DND-41 (cell line): ENCODE results near the gene TXNDC2.

Experiments used
- EZH2 ChIP-seq: IDR thresholded peaks from 3 replicates; pipeline ENCODE4 v1.6.1; 2012; ENCODE audit warnings: borderline replicate concordance, low read depth, mild to moderate bottlenecking, moderate library complexity, low read length, inconsistent platforms; ENCODE audit not compliant: severe bottlenecking
- TF ChIP-seq, protein P1 (sequence below): IDR thresholded peaks from 2 replicates; pipeline ENCODE4 v1.5.1; 2012; ENCODE audit warnings: borderline replicate concordance, low read length, moderate library complexity, mild to moderate bottlenecking; ENCODE audit not compliant: poor library complexity, severe bottlenecking; ENCODE audit errors: extremely low read depth

DNA sequence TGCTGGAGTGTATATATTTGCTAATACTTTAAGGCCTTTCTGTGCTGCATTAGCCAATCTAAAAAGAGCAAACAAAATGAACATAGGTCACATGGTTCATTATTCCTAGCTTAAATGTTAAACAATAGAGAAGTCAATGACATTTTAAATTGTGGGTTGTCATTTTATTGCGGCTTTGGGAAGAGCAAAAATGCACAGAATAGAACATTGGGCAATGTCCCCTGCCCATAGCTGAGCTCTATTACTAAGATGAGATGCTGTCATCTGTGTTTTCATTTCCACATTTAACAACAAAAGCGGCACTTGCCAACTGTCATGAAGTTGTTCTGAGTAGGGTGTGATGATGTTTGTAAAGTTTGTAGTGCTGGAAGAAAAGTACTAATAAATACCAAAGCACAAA is 24.9 kb downstream of the TXNDC2 start:
- TF ChIP-seq, protein P1, sequence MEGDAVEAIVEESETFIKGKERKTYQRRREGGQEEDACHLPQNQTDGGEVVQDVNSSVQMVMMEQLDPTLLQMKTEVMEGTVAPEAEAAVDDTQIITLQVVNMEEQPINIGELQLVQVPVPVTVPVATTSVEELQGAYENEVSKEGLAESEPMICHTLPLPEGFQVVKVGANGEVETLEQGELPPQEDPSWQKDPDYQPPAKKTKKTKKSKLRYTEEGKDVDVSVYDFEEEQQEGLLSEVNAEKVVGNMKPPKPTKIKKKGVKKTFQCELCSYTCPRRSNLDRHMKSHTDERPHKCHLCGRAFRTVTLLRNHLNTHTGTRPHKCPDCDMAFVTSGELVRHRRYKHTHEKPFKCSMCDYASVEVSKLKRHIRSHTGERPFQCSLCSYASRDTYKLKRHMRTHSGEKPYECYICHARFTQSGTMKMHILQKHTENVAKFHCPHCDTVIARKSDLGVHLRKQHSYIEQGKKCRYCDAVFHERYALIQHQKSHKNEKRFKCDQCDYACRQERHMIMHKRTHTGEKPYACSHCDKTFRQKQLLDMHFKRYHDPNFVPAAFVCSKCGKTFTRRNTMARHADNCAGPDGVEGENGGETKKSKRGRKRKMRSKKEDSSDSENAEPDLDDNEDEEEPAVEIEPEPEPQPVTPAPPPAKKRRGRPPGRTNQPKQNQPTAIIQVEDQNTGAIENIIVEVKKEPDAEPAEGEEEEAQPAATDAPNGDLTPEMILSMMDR, result no peak
- no peak for TF ChIP-seq EZH2
